Central memory CD4-positive, alpha-beta T cell (primary cell): Measurements from ENCODE around the gene SSTR5.
"Not testable (repeated sequence)": the region's sequence is repeated elsewhere in the genome, so short reads cannot be mapped to it uniquely, and the experiment has no call there.

ENCODE experiments used
- DNase-seq: peaks from one replicate; pipeline ENCODE4 v3.0.0; 2022

Gene SSTR5

GRCh38 chr16:1092685-1093283, 20.2 kb downstream of the SSTR5 start:
- not testable (repeated sequence) for DNase-seq

GRCh38 chr16:1093284-1094123, 21.0 kb downstream of the SSTR5 start:
- DNase-seq = no peak

GRCh38 chr16:1094124-1094479, 21.6 kb downstream of the SSTR5 start:
- DNase-seq = no peak

GRCh38 chr16:1094601-1095449, 22.3 kb downstream of the SSTR5 start:
- DNase-seq = no peak

GRCh38 chr16:1095450-1096168, 23.1 kb downstream of the SSTR5 start:
- no peak for DNase-seq

GRCh38 chr16:1096169-1097082, 23.9 kb downstream of the SSTR5 start, which contains the start of gene C1QTNF8:
Gene C1QTNF8, minus strand, starts transcription at chr16:1096244. Its CDS starts 1,322 bp downstream, at chr16:1094922.
- no peak for DNase-seq

GRCh38 chr16:1097156-1097555, 24.6 kb downstream of the SSTR5 start:
- DNase-seq = no peak

- no peak for DNase-seq
These were observed 25.3 kb downstream of the SSTR5 start for GRCh38 chr16:1097800-1098199.

- DNase-seq = no peak
These were observed 25.9 kb downstream of the SSTR5 start for GRCh38 chr16:1098266-1098991.

- DNase-seq = no peak
These were observed 26.9 kb downstream of the SSTR5 start for GRCh38 chr16:1099189-1100083.

GRCh38 chr16:1100084-1100800, 27.7 kb downstream of the SSTR5 start:
- no peak for DNase-seq

GRCh38 chr16:1101133-1101532, 28.6 kb downstream of the SSTR5 start:
- DNase-seq = no peak

- no peak for DNase-seq
These were observed 29.2 kb downstream of the SSTR5 start for GRCh38 chr16:1101573-1102332.

- DNase-seq = no peak
These were observed 29.8 kb downstream of the SSTR5 start for GRCh38 chr16:1102333-1102700.

- DNase-seq = peak; percentile 49
These were observed 30.5 kb downstream of the SSTR5 start for GRCh38 chr16:1102921-1103635.

GRCh38 chr16:1103636-1103980, 31.1 kb downstream of the SSTR5 start:
- DNase-seq = no peak

GRCh38 chr16:1105888-1106620, 33.5 kb downstream of the SSTR5 start:
- no peak for DNase-seq
